H1 (cell line): ENCODE measurements around the gene PXK. TPM values are rescaled to one million over a fixed set of nuclear protein-coding genes. Genes with fewer than 3 reads are reported as not detected.

Source experiments
- CTCF ChIA-PET: fragments of 300-600 bp; sonication (Branson Sonifier 250); formaldehyde crosslinking; loops from one replicate; lab custom pipeline; 2021; ENCODE audit not compliant: partially characterized antibody; lab: Charles Lee
- POLR2A ChIA-PET: fragments of 300-600 bp; sonication (Branson Sonifier 250); formaldehyde crosslinking; loops from one replicate; lab custom pipeline; 2021; ENCODE audit warnings: inconsistent platforms; ENCODE audit not compliant: partially characterized antibody; lab: Charles Lee
- DNase-seq, 2 experiments: peaks; one replicate each; pipeline versions ENCODE4 v3.0.0 to v3.0.0-alpha.2; 2010 to 2022; ENCODE audit warnings: low spot score in 2 of 2, low read depth in 1 of 2, mixed read lengths in 1 of 2
- FAIRE-seq: peaks from 2 replicates; lab custom pipeline; 2011; peaks lifted over from hg19 to GRCh38; lab: Jason Lieb, UNC
- H2AFZ ChIP-seq: 2 replicates; pipeline ENCODE4 v1.8.1; 2012; ENCODE audit warnings: low read length, inconsistent platforms
- H2AK5ac ChIP-seq: 2 replicates; pipeline ENCODE4 v1.6.1; 2013; ENCODE audit warnings: low read depth, low read length
- H2BK120ac ChIP-seq: replicated peaks from 2 replicates; pipeline ENCODE3; 2013; ENCODE audit warnings: low read depth, low read length, inconsistent platforms
- H2BK12ac ChIP-seq: 2 replicates; pipeline ENCODE4 v1.6.1; 2013; ENCODE audit warnings: low read depth, low read length
- H2BK15ac ChIP-seq: 2 replicates; pipeline ENCODE4 v1.6.1; 2013; ENCODE audit warnings: low read length
- H2BK20ac ChIP-seq: 2 replicates; pipeline ENCODE4 v1.6.1; 2013; ENCODE audit warnings: low read length
- H2BK5ac ChIP-seq: 2 replicates; pipeline ENCODE4 v1.6.1; 2013; ENCODE audit warnings: low read depth, low read length
- H3K14ac ChIP-seq: 2 replicates; pipeline ENCODE4 v1.6.1; 2013; ENCODE audit warnings: inconsistent platforms; ENCODE audit not compliant: insufficient read length
- H3K18ac ChIP-seq: 2 replicates; pipeline ENCODE4 v1.6.1; 2013; ENCODE audit warnings: low read length; ENCODE audit errors: extremely low read depth
- H3K23ac ChIP-seq: 2 replicates; pipeline ENCODE4 v1.6.1; 2013; ENCODE audit warnings: inconsistent platforms; ENCODE audit not compliant: insufficient read length
- H3K23me2 ChIP-seq: 2 replicates; pipeline ENCODE4 v1.6.1; 2013; ENCODE audit warnings: low read depth, low read length
- H3K27ac ChIP-seq: 2 replicates; pipeline ENCODE4 v1.6.1; 2011; ENCODE audit warnings: low read depth, low read length, inconsistent platforms
- H3K27me3 ChIP-seq, 4 experiments: replicated peaks in 1 of 4; 1 replicate in 1 of 4; 2 replicates in 3 of 4; pipeline versions ENCODE4 v1.6.1 to v1.8.1; 2011 to 2013; ENCODE audit warnings: low read length in 3 of 4, mild to moderate bottlenecking in 3 of 4, inconsistent platforms in 2 of 4, mixed read lengths in 2 of 4, moderate library complexity in 1 of 4; ENCODE audit not compliant: control insufficient read depth in 3 of 4, insufficient read depth in 3 of 4; ENCODE audit errors: extremely low read depth in 1 of 4
- H3K36me3 ChIP-seq, 4 experiments: 2 replicates each; pipeline versions ENCODE4 v1.6.1 to v1.8.1; 2011 to 2013; ENCODE audit warnings: mild to moderate bottlenecking in 4 of 4, low read length in 3 of 4, moderate library complexity in 2 of 4, control low read depth in 1 of 4, inconsistent platforms in 1 of 4; ENCODE audit not compliant: insufficient read depth in 4 of 4, control insufficient read depth in 2 of 4
- H3K4ac ChIP-seq: replicated peaks from 2 replicates; pipeline ENCODE3; 2013; ENCODE audit warnings: low read length, low read depth, mixed read lengths, inconsistent platforms; ENCODE audit not compliant: insufficient read length
- H3K4me1 ChIP-seq, 4 experiments: replicated peaks in 1 of 4; 1 replicate in 1 of 4; 2 replicates in 3 of 4; pipeline versions ENCODE4 v1.6.1 to v1.8.1; 2011 to 2013; ENCODE audit warnings: low read length in 3 of 4, inconsistent platforms in 2 of 4, mixed read lengths in 1 of 4; ENCODE audit not compliant: insufficient read depth in 4 of 4, control insufficient read depth in 3 of 4
- H3K4me2 ChIP-seq, 2 experiments: 2 replicates each; pipeline versions ENCODE4 v1.6.1 to v1.8.1; 2011 to 2013; ENCODE audit warnings: low read depth in 2 of 2, low read length in 2 of 2, control low read depth in 1 of 2, inconsistent platforms in 1 of 2, mild to moderate bottlenecking in 1 of 2; ENCODE audit not compliant: insufficient read depth in 1 of 2
- H3K4me3 ChIP-seq, 4 experiments: fragments of 200-600, 300-600 bp in 1 of 4; sonication (generic), shearing (Covaris generic), sonication (Bioruptor Twin) in 1 of 4; 2 replicates each; pipeline versions ENCODE4 v1.5.1 to v1.8.1; 2011 to 2016; ENCODE audit warnings: low read length in 4 of 4, low read depth in 3 of 4, control low read depth in 2 of 4, inconsistent platforms in 2 of 4, mild to moderate bottlenecking in 2 of 4, mixed read lengths in 1 of 4, moderate library complexity in 1 of 4; ENCODE audit not compliant: insufficient read depth in 2 of 4; ENCODE audit errors: extremely low read depth in 1 of 4
- H3K56ac ChIP-seq: replicated peaks from 2 replicates; pipeline ENCODE3; 2013; ENCODE audit warnings: low read depth, mild to moderate bottlenecking, mixed read lengths, low read length, inconsistent platforms; ENCODE audit not compliant: insufficient read length
- H3K79me1 ChIP-seq: 2 replicates; pipeline ENCODE4 v1.6.1; 2013; ENCODE audit warnings: low read depth, low read length, control low read depth
- H3K79me2 ChIP-seq, 2 experiments: 2 replicates each; pipeline versions ENCODE4 v1.6.1 to v1.8.1; 2012 to 2013; ENCODE audit warnings: low read length in 2 of 2, mild to moderate bottlenecking in 2 of 2, inconsistent platforms in 1 of 2; ENCODE audit not compliant: insufficient read depth in 2 of 2, control insufficient read depth in 1 of 2
- H3K9ac ChIP-seq, 4 experiments: replicated peaks in 1 of 4; 1 replicate in 1 of 4; 2 replicates in 3 of 4; pipeline versions ENCODE4 v1.6.1 to v1.8.1; 2011 to 2013; ENCODE audit warnings: low read depth in 3 of 4, low read length in 3 of 4, control low read depth in 2 of 4, mild to moderate bottlenecking in 2 of 4, moderate library complexity in 2 of 4, inconsistent platforms in 1 of 4; ENCODE audit errors: extremely low read depth in 1 of 4
- H3K9me3 ChIP-seq, 2 experiments: 2 replicates each; pipeline versions ENCODE4 v1.6.1 to v1.8.1; 2012 to 2013; ENCODE audit warnings: mild to moderate bottlenecking in 2 of 2, moderate library complexity in 2 of 2, control low read depth in 1 of 2, inconsistent platforms in 1 of 2, low read depth in 1 of 2, low read length in 1 of 2, mixed read lengths in 1 of 2; ENCODE audit not compliant: insufficient read depth in 2 of 2
- H4K20me1 ChIP-seq, 2 experiments: replicated peaks in 1 of 2; 2 replicates each; pipeline versions ENCODE3 to v1.8.1; 2011 to 2013; ENCODE audit warnings: inconsistent platforms in 2 of 2, low read length in 2 of 2, mild to moderate bottlenecking in 1 of 2; ENCODE audit not compliant: insufficient read depth in 2 of 2, control insufficient read depth in 1 of 2
- H4K5ac ChIP-seq: 2 replicates; pipeline ENCODE4 v1.6.1; 2013; ENCODE audit warnings: low read length, low read depth, mixed read lengths, inconsistent platforms; ENCODE audit not compliant: insufficient read length
- H4K8ac ChIP-seq: 2 replicates; pipeline ENCODE4 v1.8.0; 2013; ENCODE audit warnings: mild to moderate bottlenecking, moderate library complexity, low read length, inconsistent platforms; ENCODE audit not compliant: insufficient read depth; ENCODE audit errors: extremely low read depth
- H4K91ac ChIP-seq: replicated peaks from 2 replicates; pipeline ENCODE3; 2013; ENCODE audit warnings: low read length, mixed read lengths, inconsistent platforms; ENCODE audit not compliant: insufficient read length
- CBX8 ChIP-seq: fragments of 300-800, 300-1000 bp; sonication (generic); IDR thresholded peaks from 2 replicates; pipeline ENCODE4 v1.7.1; 2016; ENCODE audit warnings: low read depth, low read length, borderline replicate concordance
- POLR2A ChIP-seq, 2 experiments: IDR thresholded peaks; 1 replicate in 1 of 2; 2 replicates in 1 of 2; pipeline ENCODE4 v1.6.1; 2011; ENCODE audit warnings: low read depth in 2 of 2, low read length in 2 of 2, mild to moderate bottlenecking in 2 of 2; ENCODE audit errors: control extremely low read depth in 1 of 2
- SAP30 ChIP-seq: fragments of 300-600 bp; sonication (generic); IDR thresholded peaks from 2 replicates; pipeline ENCODE4 v1.7.1; 2012; ENCODE audit warnings: low read length, moderate library complexity, mild to moderate bottlenecking, inconsistent platforms; ENCODE audit not compliant: insufficient read depth, insufficient replicate concordance
- WGBS, 2 experiments: shearing (Covaris generic) in 1 of 2; methylation state at CpG; one replicate each; pipeline versions ENCODE4 v1.1.6 to v1.1.7; 2013 to 2015; ENCODE audit warnings: low lambda C conversion rate in 2 of 2, mixed read lengths in 2 of 2, inconsistent platforms in 1 of 2, low coverage in 1 of 2, missing lambda C conversion rate in 1 of 2; ENCODE audit not compliant: insufficient replicate concordance in 2 of 2, insufficient coverage in 1 of 2, insufficient read length in 1 of 2; ENCODE audit errors: extremely low coverage in 1 of 2, missing lambda C conversion rate in 1 of 2; 5-methylcytosine and 5-hydroxymethylcytosine counted together
- polyA plus RNA-seq, 7 experiments: library from polyadenylated mRNA; depleted of rRNA in 3 of 7; stranded (reverse) in 5 of 7; unstranded in 2 of 7; fragments of >200 nt in 5 of 7; fragments of 200-250 nt in 2 of 7; gene quantifications; 1 replicate in 5 of 7; 2 replicates in 1 of 7; 4 replicates in 1 of 7; pipeline versions ENCODE4 v1.2.1 to v1.2.3, GENCODE V29; 2011 to 2013; ENCODE audit warnings: missing spikeins in 2 of 7, mixed read lengths in 2 of 7
- total RNA-seq: library from RNA; stranded (reverse); fragmentation: NEBNext Ultra II Directional; extraction: Animal tissue kit (Norgen Biotek cat#: 25700); gene quantifications from 2 replicates; pipeline ENCODE4 v1.2.1, GENCODE V29; 2021
- TF ChIP-seq, protein P1 (sequence below): IDR thresholded peaks from 2 replicates; pipeline ENCODE4 v1.6.1; 2012; ENCODE audit warnings: inconsistent platforms

The PXK gene
- total and polyA plus RNA-seq, 2 of the 8 experiments (the other 6 are each of a cell fraction or from before 2014, with no cell fraction given), result 3.5 to 7.1 TPM

GRCh38 chr3:58452176-58452575, 119.5 kb downstream of the PXK start:
- CTCF ChIA-PET, result interaction anchor here (0.8 to 0.9 kb wide), 3 partner anchors 29 to 77 kb away, joined by 3 to 4 read pairs (median 3); no protein-coding TSS in a partner anchor
- 71% methylated on average over 1 of the region's 1 CpG; no CpG with 5 or more reads in 1 of the 2 experiments for WGBS, 2 experiments
- FAIRE-seq, result no peak

More at GRCh38 chr3:58452176-58452575, 119.5 kb downstream of the PXK start:
- no peak overlapping the region for H3K56ac ChIP-seq
- POLR2A ChIA-PET, result interaction anchor here (0.9 to 2.7 kb wide), 3 partner anchors 15 to 28 kb away, joined by 3 to 6 read pairs (median 3); no protein-coding TSS in a partner anchor
- H3K36me3 ChIP-seq, result no peaks in the 10 kb centered on the region
- no peak overlapping the region for H3K23ac ChIP-seq
- no peaks in the 10 kb centered on the region for H3K4me1 ChIP-seq
- no peak overlapping the region for H2BK5ac ChIP-seq
- no peak overlapping the region for H4K91ac ChIP-seq
- no peak overlapping the region for H2BK15ac ChIP-seq
- DNase-seq, result no peak
- H2BK120ac ChIP-seq, result no peak overlapping the region
- H3K9me3 ChIP-seq, result 0 out of 4 replicates have a peak, but pooled peaks cover 2% of the 10 kb centered on the region in 2 experiments
- no peak overlapping the region for H4K5ac ChIP-seq
- H3K18ac ChIP-seq, result no peak overlapping the region
- H2BK20ac ChIP-seq, result no peak overlapping the region
- no peak overlapping the region for H3K9ac ChIP-seq
- no peaks in the 10 kb centered on the region for H3K23me2 ChIP-seq
- no peak overlapping the region for H3K14ac ChIP-seq
- no peak overlapping the region for H2AFZ ChIP-seq
- no peak overlapping the region for H2AK5ac ChIP-seq
- no peak overlapping the region for H3K4me3 ChIP-seq
- H3K4ac ChIP-seq, result no peak overlapping the region
- TF ChIP-seq, protein P1, sequence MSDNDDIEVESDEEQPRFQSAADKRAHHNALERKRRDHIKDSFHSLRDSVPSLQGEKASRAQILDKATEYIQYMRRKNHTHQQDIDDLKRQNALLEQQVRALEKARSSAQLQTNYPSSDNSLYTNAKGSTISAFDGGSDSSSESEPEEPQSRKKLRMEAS, result no peak
- TF ChIP-seq POLR2A (IDR thresholded peaks at IDR 0.05; ENCODE audit: control extremely low read depth in 1 of 2, low read depth in 2 of 2, low read length in 2 of 2) (no peak), CBX8 (no peak), SAP30 (no peak)
- H4K20me1 ChIP-seq, result no peaks in the 10 kb centered on the region
- H3K79me1 ChIP-seq, result no peaks in the 10 kb centered on the region
- H2BK12ac ChIP-seq, result no peak overlapping the region
- no peak overlapping the region for H3K4me2 ChIP-seq
- no peak overlapping the region for H3K27ac ChIP-seq
- no peaks in the 10 kb centered on the region for H3K79me2 ChIP-seq
- no peak overlapping the region for H4K8ac ChIP-seq
- H3K27me3 ChIP-seq, result no peaks in the 10 kb centered on the region
